Lower leg skin (tissue), 4 donors: Measurements from ENCODE around the gene SV2C. TPM values are rescaled to one million over a fixed set of nuclear protein-coding genes. Genes with fewer than 3 reads are reported as not detected.

Experiments used
- DNase-seq, 2 donors: peaks; one replicate each; pipeline ENCODE4 v3.0.0-alpha.2; 2019; ENCODE audit warnings: low spot score in 2 of 2
- H3K4me3 ChIP-seq: fragments of 200-600 bp; sonication (generic); 2 replicates; pipeline ENCODE4 v1.5.1; 2017; ENCODE audit warnings: mild to moderate bottlenecking, low read depth; ENCODE audit not compliant: poor library complexity, severe bottlenecking
- POLR2A ChIP-seq, 2 donors: fragments of 450-650 bp; IDR thresholded peaks; one replicate each; pipeline ENCODE4 v1.6.1; 2016 to 2017; ENCODE audit warnings: antibody characterized with exemption in 2 of 2, mild to moderate bottlenecking in 1 of 2, moderate library complexity in 1 of 2
- WGBS, 2 donors: methylation state at CpG; one replicate each; pipeline ENCODE4 v1.1.5; 2018; 5-methylcytosine and 5-hydroxymethylcytosine counted together
- intact Hi-C: fragments of 100-400 bp; cut with DNase I; formaldehyde crosslinking; loops from one replicate; pipeline ENCODE4 v1.15.0; 2023; ENCODE audit warnings: low total_unique reads
- total RNA-seq, 4 donors: library from RNA; depleted of rRNA; stranded (reverse); fragments of >200 nt; gene quantifications; one replicate each; pipeline ENCODE4 v1.1.0, GENCODE V29; 2016
- TF ChIP-seq, protein P1 (sequence below), 3 donors: fragments of 450-650 bp; IDR thresholded peaks; one replicate each; pipeline ENCODE4 v1.5.1; 2016; ENCODE audit warnings: antibody characterized with exemption in 3 of 3, mild to moderate bottlenecking in 3 of 3, moderate library complexity in 2 of 3

Gene SV2C
- total RNA-seq, 4 donors from 2014 or later: 0.04 to 0.63 (median 0.24) TPM

DNA sequence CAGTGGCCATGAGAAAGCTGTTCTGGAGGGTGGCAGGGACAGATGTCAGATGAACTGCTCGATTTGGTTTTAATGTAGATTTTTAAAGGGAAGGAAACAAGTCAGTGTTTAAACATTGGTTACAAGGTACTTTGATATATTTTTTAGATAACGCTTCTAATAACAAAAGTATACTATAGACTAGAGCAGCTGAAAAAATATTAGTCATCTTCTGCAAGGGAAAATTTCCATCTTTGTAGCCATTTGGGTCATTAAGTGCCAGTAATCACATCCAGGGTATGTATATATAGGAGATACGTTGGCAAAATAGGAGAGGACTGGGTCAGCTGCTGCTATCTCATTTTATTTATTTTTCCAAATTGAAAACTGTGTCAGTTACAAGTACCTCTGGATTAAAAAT lies 69.0 kb downstream of the SV2C start:
- H3K4me3 ChIP-seq: no peak overlapping the region
- TF ChIP-seq POLR2A (IDR thresholded peaks at IDR 0.05): no peak
- TF ChIP-seq, protein P1, sequence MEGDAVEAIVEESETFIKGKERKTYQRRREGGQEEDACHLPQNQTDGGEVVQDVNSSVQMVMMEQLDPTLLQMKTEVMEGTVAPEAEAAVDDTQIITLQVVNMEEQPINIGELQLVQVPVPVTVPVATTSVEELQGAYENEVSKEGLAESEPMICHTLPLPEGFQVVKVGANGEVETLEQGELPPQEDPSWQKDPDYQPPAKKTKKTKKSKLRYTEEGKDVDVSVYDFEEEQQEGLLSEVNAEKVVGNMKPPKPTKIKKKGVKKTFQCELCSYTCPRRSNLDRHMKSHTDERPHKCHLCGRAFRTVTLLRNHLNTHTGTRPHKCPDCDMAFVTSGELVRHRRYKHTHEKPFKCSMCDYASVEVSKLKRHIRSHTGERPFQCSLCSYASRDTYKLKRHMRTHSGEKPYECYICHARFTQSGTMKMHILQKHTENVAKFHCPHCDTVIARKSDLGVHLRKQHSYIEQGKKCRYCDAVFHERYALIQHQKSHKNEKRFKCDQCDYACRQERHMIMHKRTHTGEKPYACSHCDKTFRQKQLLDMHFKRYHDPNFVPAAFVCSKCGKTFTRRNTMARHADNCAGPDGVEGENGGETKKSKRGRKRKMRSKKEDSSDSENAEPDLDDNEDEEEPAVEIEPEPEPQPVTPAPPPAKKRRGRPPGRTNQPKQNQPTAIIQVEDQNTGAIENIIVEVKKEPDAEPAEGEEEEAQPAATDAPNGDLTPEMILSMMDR (IDR thresholded peaks at IDR 0.05): no peak
- WGBS, 2 donors: 67 to 68% methylated on average over 3 of the region's 3 CpGs
- intact Hi-C loops: no loop called here
- no peak for DNase-seq

GRCh38 chr5:76152700-76153099 lies 69.5 kb downstream of the SV2C start:
- TF ChIP-seq POLR2A (IDR thresholded peaks at IDR 0.05): no peak
- TF ChIP-seq, protein P1 (IDR thresholded peaks at IDR 0.05): no peak
- DNase-seq: no peak
- intact Hi-C loops: no loop called here
- 32 to 50% methylated on average over 1 of the region's 1 CpG for WGBS, 2 donors
- H3K4me3 ChIP-seq: no peak overlapping the region

GRCh38 chr5:76153271-76153670 lies 70.1 kb downstream of the SV2C start:
- 81 to 96% methylated on average over 2 of the region's 2 CpGs for WGBS, 2 donors
- intact Hi-C loops: no loop called here
- no peak for DNase-seq

DNA sequence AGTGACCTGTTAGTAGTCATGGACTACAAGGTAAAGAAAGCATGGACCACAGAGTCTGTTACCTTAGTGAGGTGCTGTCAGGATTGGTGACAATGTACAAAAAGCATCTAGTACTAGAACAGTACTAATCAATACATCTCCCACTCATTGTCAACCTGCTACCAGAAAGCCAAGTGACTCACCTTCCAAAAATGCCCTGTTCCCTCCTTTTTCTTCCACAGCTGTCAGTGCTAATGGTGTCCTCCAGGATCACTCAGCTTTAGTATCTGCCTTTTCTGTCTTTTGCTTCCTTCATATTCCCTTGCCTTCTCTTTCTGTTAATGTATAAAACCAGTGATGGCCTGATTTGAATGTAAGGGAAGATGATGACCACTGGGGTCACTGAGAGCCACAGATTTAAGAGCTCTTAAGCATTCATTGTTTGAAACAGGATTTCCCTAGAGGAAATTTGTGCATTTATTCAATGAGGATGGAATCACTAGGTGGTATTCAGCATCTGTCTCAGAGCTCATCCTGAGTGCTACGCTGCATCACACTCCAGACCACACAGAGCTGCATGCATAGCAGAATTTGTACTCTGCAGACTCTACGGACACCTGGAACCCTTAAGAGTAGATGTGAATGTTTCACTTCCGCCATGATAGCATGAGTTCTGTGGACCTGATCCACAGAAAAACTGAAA lies 71.0 kb downstream of the SV2C start:
- no peak overlapping the region for H3K4me3 ChIP-seq
- no peak for DNase-seq
- intact Hi-C loops: no loop called here
- WGBS, 2 donors: 87 to 95% methylated on average over 3 of the region's 3 CpGs
- TF ChIP-seq, protein P1 (IDR thresholded peaks at IDR 0.05): no peak
- no peak for TF ChIP-seq POLR2A (IDR thresholded peaks at IDR 0.05)

More at GRCh38 chr5:76153271-76153670, 70.1 kb downstream of the SV2C start:
- TF ChIP-seq POLR2A (IDR thresholded peaks at IDR 0.05): no peak
- TF ChIP-seq, protein P1 (IDR thresholded peaks at IDR 0.05): no peak
- H3K4me3 ChIP-seq: no peak overlapping the region

GRCh38 chr5:76155536-76155935 lies 72.4 kb downstream of the SV2C start:
- no peak for DNase-seq
- intact Hi-C loops: no loop called here
- 80 to 93% methylated on average over 1 of the region's 1 CpG for WGBS, 2 donors
- TF ChIP-seq, protein P1 (IDR thresholded peaks at IDR 0.05): no peak
- no peak for TF ChIP-seq POLR2A (IDR thresholded peaks at IDR 0.05)
- H3K4me3 ChIP-seq: no peak overlapping the region

- intact Hi-C loops: no loop called here
- 76 to 84% methylated on average over 4 of the region's 4 CpGs for WGBS, 2 donors
- TF ChIP-seq, protein P1 (IDR thresholded peaks at IDR 0.05): no peak
- TF ChIP-seq POLR2A (IDR thresholded peaks at IDR 0.05): no peak
- no peak for DNase-seq
- H3K4me3 ChIP-seq: no peak overlapping the region
Observed at GRCh38 chr5:76162335-76162734, 79.2 kb downstream of the SV2C start.
